WTC11 (cell line): Measurements from ENCODE around the gene STAMBPL1. TPM values are rescaled to one million over a fixed set of nuclear protein-coding genes. Genes with fewer than 3 reads are reported as not detected.

Experiments used
- ATAC-seq: fragments of 200-7000 bp; cut with Tn5 transposase; 2 replicates; pipeline ENCODE4 v1.10.0; 2021; ENCODE audit warnings: mild to moderate bottlenecking, moderate library complexity
- CTCF ChIA-PET: fragments of 300-600 bp; sonication (Branson Sonifier 250); formaldehyde crosslinking; loops from one replicate; lab custom pipeline; 2021; ENCODE audit warnings: antibody characterized with exemption; lab: Charles Lee
- POLR2A ChIA-PET: fragments of 350-600 bp; sonication (Branson Sonifier 250); formaldehyde crosslinking; loops from one replicate; lab custom pipeline; 2021; ENCODE audit warnings: antibody characterized with exemption; lab: Charles Lee
- DNase-seq: peaks from one replicate; pipeline ENCODE4 v3.0.0; 2021; ENCODE audit warnings: low spot score
- H3K27ac Mint-ChIP-seq: 2 replicates; pipeline ENCODE4 v1.8.0; 2021; ENCODE audit warnings: mixed read lengths
- H3K27me3 Mint-ChIP-seq: 2 replicates; pipeline ENCODE4 v1.8.0; 2021; ENCODE audit warnings: low read depth, mild to moderate bottlenecking, moderate library complexity, mixed read lengths
- H3K36me3 Mint-ChIP-seq: 2 replicates; pipeline ENCODE4 v1.8.0; 2021; ENCODE audit warnings: mixed read lengths
- H3K4me1 Mint-ChIP-seq: 2 replicates; pipeline ENCODE4 v1.8.0; 2022; ENCODE audit warnings: mixed read lengths
- H3K4me3 Mint-ChIP-seq: 2 replicates; pipeline ENCODE4 v1.8.0; 2021; ENCODE audit warnings: mild to moderate bottlenecking, moderate library complexity, mixed read lengths
- H3K9me3 Mint-ChIP-seq: 2 replicates; pipeline ENCODE4 v1.8.0; 2021; ENCODE audit warnings: mixed read lengths
- ATF1 ChIP-seq: sonication (generic); formaldehyde crosslinking; IDR thresholded peaks from 2 replicates; pipeline ENCODE4 v1.8.1; 2023; ENCODE audit warnings: mild to moderate bottlenecking, moderate library complexity, missing genetic modification reagents
- CBFB ChIP-seq: sonication (generic); formaldehyde crosslinking; IDR thresholded peaks from 2 replicates; pipeline ENCODE4 v1.8.1; 2022; ENCODE audit warnings: mild to moderate bottlenecking, low read depth, missing genetic modification reagents
- CREM ChIP-seq: sonication (generic); formaldehyde crosslinking; IDR thresholded peaks from 2 replicates; pipeline ENCODE4 v1.8.1; 2022; ENCODE audit warnings: mild to moderate bottlenecking, missing genetic modification reagents, moderate library complexity
- ESRRA ChIP-seq: sonication (generic); formaldehyde crosslinking; IDR thresholded peaks from 2 replicates; pipeline ENCODE4 v1.8.1; 2022; ENCODE audit warnings: mild to moderate bottlenecking, missing genetic modification reagents, borderline replicate concordance
- GABPB1 ChIP-seq: sonication (generic); formaldehyde crosslinking; IDR thresholded peaks from 2 replicates; pipeline ENCODE4 v1.8.1; 2023; ENCODE audit warnings: mild to moderate bottlenecking, missing genetic modification reagents
- JUN ChIP-seq: sonication (generic); formaldehyde crosslinking; IDR thresholded peaks from 2 replicates; pipeline ENCODE4 v1.8.0; 2023; ENCODE audit warnings: mild to moderate bottlenecking, missing genetic modification reagents
- KAT7 ChIP-seq: sonication (generic); formaldehyde crosslinking; IDR thresholded peaks from 2 replicates; pipeline ENCODE4 v1.8.1; 2023; ENCODE audit warnings: missing genetic modification reagents, mild to moderate bottlenecking, borderline replicate concordance
- NFE2L1 ChIP-seq: sonication (generic); formaldehyde crosslinking; IDR thresholded peaks from 2 replicates; pipeline ENCODE4 v1.8.1; 2023; ENCODE audit warnings: missing genetic modification reagents
- NFYB ChIP-seq: sonication (generic); formaldehyde crosslinking; conservative IDR thresholded peaks from 2 replicates; pipeline ENCODE4 v1.8.0; 2022; ENCODE audit warnings: low read depth, missing genetic modification reagents
- NR2C2 ChIP-seq: sonication (generic); formaldehyde crosslinking; IDR thresholded peaks from 2 replicates; pipeline ENCODE4 v1.8.0; 2022; ENCODE audit warnings: mild to moderate bottlenecking, missing genetic modification reagents
- OVOL2 ChIP-seq: fragments of 250-450 bp; sonication (Bioruptor Pico); IDR thresholded peaks from 2 replicates; pipeline ENCODE4 v1.9.0; 2021; ENCODE audit warnings: mild to moderate bottlenecking, borderline replicate concordance
- SOX15 ChIP-seq: fragments of 250-450 bp; sonication (Bioruptor Pico); IDR thresholded peaks from 2 replicates; pipeline ENCODE4 v1.9.0; 2021; ENCODE audit warnings: mild to moderate bottlenecking
- SP1 ChIP-seq: sonication (generic); formaldehyde crosslinking; conservative IDR thresholded peaks from 2 replicates; pipeline ENCODE4 v1.8.1; 2022; ENCODE audit warnings: missing genetic modification reagents
- TCF7 ChIP-seq: sonication (generic); formaldehyde crosslinking; IDR thresholded peaks from 2 replicates; pipeline ENCODE4 v1.8.0; 2022; ENCODE audit warnings: mild to moderate bottlenecking, low read depth, missing genetic modification reagents, moderate library complexity
- TP53 ChIP-seq: sonication (generic); formaldehyde crosslinking; IDR thresholded peaks from 2 replicates; pipeline ENCODE4 v1.8.1; 2023; ENCODE audit warnings: mild to moderate bottlenecking, missing genetic modification reagents
- ZNF121 ChIP-seq: sonication (generic); formaldehyde crosslinking; IDR thresholded peaks from 2 replicates; pipeline ENCODE4 v1.8.0; 2023; ENCODE audit warnings: missing genetic modification reagents
- ZNF263 ChIP-seq: sonication (generic); formaldehyde crosslinking; IDR thresholded peaks from 2 replicates; pipeline ENCODE4 v1.8.1; 2022; ENCODE audit warnings: low read depth, mild to moderate bottlenecking, moderate library complexity, missing genetic modification reagents
- ZNF317 ChIP-seq: sonication (generic); formaldehyde crosslinking; IDR thresholded peaks from 2 replicates; pipeline ENCODE4 v1.8.1; 2023; ENCODE audit warnings: low read depth, mild to moderate bottlenecking, moderate library complexity, missing genetic modification reagents, borderline replicate concordance
- total RNA-seq: library from RNA; stranded (reverse); gene quantifications from 3 replicates; pipeline ENCODE4 v1.2.3, GENCODE V29; 2021
- TF ChIP-seq, protein P1 (sequence below): fragments of 250-450 bp; sonication (Bioruptor Pico); IDR thresholded peaks from 2 replicates; pipeline ENCODE4 v1.9.0; 2021; ENCODE audit warnings: mild to moderate bottlenecking
- TF ChIP-seq, protein P2 (sequence below): fragments of 250-450 bp; sonication (Bioruptor Pico); conservative IDR thresholded peaks from 2 replicates; pipeline ENCODE4 v1.9.0; 2021; ENCODE audit warnings: mild to moderate bottlenecking
- TF ChIP-seq, protein P3 (sequence below): sonication (generic); formaldehyde crosslinking; IDR thresholded peaks from 2 replicates; pipeline ENCODE4 v1.8.0; 2023; ENCODE audit warnings: missing genetic modification reagents, mild to moderate bottlenecking, borderline replicate concordance
- TF ChIP-seq, protein P4 (sequence below): sonication (generic); formaldehyde crosslinking; IDR thresholded peaks from 2 replicates; pipeline ENCODE4 v1.8.1; 2022; ENCODE audit warnings: mild to moderate bottlenecking, missing genetic modification reagents, moderate library complexity, borderline replicate concordance

Gene STAMBPL1
- total RNA-seq, 1 experiment from 2014 or later = 3.9 TPM

GRCh38 chr10:88946965-88947590, 67.0 kb downstream of the STAMBPL1 start:
- Mint-ChIP-seq H3K4me1 (peaks cover 13% of the 10 kb centered on the region), H3K27ac (no peak overlapping the region), H3K4me3 (no peak overlapping the region), H3K9me3 (no peaks in the 10 kb centered on the region), H3K27me3 (no peaks in the 10 kb centered on the region), H3K36me3 (no peaks in the 10 kb centered on the region)
- ATAC-seq = no peak
- no peak for TF ChIP-seq JUN
- TF ChIP-seq SOX15 (CRISPR knock-in tag) = no peak
- no peak for TF ChIP-seq ZNF317
- TF ChIP-seq, protein P1, sequence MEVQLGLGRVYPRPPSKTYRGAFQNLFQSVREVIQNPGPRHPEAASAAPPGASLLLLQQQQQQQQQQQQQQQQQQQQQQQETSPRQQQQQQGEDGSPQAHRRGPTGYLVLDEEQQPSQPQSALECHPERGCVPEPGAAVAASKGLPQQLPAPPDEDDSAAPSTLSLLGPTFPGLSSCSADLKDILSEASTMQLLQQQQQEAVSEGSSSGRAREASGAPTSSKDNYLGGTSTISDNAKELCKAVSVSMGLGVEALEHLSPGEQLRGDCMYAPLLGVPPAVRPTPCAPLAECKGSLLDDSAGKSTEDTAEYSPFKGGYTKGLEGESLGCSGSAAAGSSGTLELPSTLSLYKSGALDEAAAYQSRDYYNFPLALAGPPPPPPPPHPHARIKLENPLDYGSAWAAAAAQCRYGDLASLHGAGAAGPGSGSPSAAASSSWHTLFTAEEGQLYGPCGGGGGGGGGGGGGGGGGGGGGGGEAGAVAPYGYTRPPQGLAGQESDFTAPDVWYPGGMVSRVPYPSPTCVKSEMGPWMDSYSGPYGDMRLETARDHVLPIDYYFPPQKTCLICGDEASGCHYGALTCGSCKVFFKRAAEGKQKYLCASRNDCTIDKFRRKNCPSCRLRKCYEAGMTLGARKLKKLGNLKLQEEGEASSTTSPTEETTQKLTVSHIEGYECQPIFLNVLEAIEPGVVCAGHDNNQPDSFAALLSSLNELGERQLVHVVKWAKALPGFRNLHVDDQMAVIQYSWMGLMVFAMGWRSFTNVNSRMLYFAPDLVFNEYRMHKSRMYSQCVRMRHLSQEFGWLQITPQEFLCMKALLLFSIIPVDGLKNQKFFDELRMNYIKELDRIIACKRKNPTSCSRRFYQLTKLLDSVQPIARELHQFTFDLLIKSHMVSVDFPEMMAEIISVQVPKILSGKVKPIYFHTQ (CRISPR knock-in tag) = no peak
- TF ChIP-seq, protein P2, sequence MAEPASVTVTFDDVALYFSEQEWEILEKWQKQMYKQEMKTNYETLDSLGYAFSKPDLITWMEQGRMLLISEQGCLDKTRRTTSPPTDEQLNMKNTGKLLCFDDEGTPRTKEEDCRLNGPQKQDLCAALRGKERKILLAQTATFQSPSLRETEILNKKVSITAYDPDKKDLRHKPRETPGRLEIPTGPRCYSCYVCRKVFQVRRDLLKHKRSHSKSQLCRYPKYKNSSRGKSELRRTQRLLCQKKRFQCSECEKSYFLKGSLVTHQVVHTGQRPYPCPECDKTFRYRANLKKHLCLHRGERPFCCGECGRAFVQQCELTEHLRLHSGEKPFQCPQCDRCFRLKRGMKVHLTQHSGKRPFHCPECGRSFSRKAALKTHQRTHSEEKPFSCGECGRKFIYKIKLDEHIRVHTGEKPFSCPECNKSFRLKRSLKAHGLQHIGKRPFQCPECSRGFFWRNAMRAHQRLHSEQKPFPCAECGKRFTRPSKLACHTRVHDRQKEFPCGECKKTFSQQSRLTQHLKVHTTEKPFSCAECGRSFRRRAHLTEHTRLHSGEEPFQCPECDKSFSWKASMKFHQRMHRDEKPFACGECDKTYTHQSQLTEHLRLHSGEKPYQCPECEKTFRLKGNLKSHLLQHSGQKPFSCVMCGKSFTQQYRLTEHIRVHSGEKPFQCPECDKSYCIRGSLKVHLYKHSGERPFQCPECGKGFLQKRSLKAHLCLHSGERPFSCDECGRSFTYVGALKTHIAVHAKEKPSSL = no peak
- TF ChIP-seq CBFB (CRISPR knock-in tag) = no peak
- TF ChIP-seq SP1 (CRISPR knock-in tag) = no peak
- TF ChIP-seq NR2C2 (CRISPR knock-in tag) = no peak
- ChIA-PET CTCF (no interaction called here), POLR2A (no interaction called here)
- DNase-seq = no peak

DNA sequence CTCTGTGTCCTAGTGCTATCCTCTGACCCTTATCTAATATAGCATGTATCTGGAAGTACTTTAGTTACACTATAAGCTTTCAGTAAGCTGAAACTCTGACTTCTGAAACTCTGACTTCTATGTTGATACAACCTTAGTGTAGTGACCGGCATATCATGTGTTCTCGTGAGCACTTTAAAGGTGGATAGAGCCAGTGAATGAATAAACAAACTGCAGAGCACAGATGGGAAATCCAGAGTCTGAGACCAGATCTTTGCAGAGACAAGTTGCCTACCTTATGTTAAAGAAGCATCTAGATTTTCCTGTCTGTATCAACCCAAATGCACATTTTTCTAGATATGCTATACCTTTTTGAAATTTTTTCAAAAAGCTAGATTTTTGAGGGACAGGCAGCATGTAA, 69.0 kb downstream of the STAMBPL1 start:
- Mint-ChIP-seq H3K4me1 (peaks cover 13% of the 10 kb centered on the region), H3K27me3 (no peaks in the 10 kb centered on the region), H3K9me3 (no peaks in the 10 kb centered on the region), H3K36me3 (no peaks in the 10 kb centered on the region), H3K4me3 (no peak overlapping the region), H3K27ac (no peak overlapping the region)
- ATAC-seq = no peak
- ChIA-PET POLR2A (no interaction called here), CTCF (no interaction called here)
- no peak for DNase-seq
- no peak for TF ChIP-seq ATF1 (CRISPR knock-in tag)
- no peak for TF ChIP-seq KAT7 (CRISPR knock-in tag)
- TF ChIP-seq, protein P3, sequence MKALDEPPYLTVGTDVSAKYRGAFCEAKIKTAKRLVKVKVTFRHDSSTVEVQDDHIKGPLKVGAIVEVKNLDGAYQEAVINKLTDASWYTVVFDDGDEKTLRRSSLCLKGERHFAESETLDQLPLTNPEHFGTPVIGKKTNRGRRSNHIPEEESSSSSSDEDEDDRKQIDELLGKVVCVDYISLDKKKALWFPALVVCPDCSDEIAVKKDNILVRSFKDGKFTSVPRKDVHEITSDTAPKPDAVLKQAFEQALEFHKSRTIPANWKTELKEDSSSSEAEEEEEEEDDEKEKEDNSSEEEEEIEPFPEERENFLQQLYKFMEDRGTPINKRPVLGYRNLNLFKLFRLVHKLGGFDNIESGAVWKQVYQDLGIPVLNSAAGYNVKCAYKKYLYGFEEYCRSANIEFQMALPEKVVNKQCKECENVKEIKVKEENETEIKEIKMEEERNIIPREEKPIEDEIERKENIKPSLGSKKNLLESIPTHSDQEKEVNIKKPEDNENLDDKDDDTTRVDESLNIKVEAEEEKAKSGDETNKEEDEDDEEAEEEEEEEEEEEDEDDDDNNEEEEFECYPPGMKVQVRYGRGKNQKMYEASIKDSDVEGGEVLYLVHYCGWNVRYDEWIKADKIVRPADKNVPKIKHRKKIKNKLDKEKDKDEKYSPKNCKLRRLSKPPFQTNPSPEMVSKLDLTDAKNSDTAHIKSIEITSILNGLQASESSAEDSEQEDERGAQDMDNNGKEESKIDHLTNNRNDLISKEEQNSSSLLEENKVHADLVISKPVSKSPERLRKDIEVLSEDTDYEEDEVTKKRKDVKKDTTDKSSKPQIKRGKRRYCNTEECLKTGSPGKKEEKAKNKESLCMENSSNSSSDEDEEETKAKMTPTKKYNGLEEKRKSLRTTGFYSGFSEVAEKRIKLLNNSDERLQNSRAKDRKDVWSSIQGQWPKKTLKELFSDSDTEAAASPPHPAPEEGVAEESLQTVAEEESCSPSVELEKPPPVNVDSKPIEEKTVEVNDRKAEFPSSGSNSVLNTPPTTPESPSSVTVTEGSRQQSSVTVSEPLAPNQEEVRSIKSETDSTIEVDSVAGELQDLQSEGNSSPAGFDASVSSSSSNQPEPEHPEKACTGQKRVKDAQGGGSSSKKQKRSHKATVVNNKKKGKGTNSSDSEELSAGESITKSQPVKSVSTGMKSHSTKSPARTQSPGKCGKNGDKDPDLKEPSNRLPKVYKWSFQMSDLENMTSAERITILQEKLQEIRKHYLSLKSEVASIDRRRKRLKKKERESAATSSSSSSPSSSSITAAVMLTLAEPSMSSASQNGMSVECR (CRISPR knock-in tag) = no peak
- TF ChIP-seq NFE2L1 (CRISPR knock-in tag) = no peak
- TF ChIP-seq NFYB = no peak
- TF ChIP-seq ZNF121 (CRISPR knock-in tag) = no peak
- no peak for TF ChIP-seq ZNF263
- TF ChIP-seq, protein P2 = no peak
- TF ChIP-seq OVOL2 (CRISPR knock-in tag) = no peak
- TF ChIP-seq TP53 (CRISPR knock-in tag) = no peak
- TF ChIP-seq, protein P4, sequence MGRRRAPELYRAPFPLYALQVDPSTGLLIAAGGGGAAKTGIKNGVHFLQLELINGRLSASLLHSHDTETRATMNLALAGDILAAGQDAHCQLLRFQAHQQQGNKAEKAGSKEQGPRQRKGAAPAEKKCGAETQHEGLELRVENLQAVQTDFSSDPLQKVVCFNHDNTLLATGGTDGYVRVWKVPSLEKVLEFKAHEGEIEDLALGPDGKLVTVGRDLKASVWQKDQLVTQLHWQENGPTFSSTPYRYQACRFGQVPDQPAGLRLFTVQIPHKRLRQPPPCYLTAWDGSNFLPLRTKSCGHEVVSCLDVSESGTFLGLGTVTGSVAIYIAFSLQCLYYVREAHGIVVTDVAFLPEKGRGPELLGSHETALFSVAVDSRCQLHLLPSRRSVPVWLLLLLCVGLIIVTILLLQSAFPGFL (CRISPR knock-in tag) = no peak
- no peak for TF ChIP-seq SOX15 (CRISPR knock-in tag)
- TF ChIP-seq ESRRA (CRISPR knock-in tag) = no peak
- TF ChIP-seq GABPB1 (CRISPR knock-in tag) = no peak
- no peak for TF ChIP-seq CREM (CRISPR knock-in tag)
- TF ChIP-seq NR2C2 (CRISPR knock-in tag) = no peak
- TF ChIP-seq TCF7 = no peak
